Posterior cingulate gyrus (tissue), 11 donors: Measurements from ENCODE around the gene CALHM1.
"Not testable (repeated sequence)": the region's sequence is repeated elsewhere in the genome, so short reads cannot be mapped to it uniquely, and the experiment has no call there.

Experiments
- DNase-seq, 10 donors: peaks; one replicate each; pipeline versions ENCODE4 v3.0.0 to v3.0.0-alpha.2; 2020 to 2021; ENCODE audit warnings: mixed read lengths in 3 of 10
- intact Hi-C: fragments of 100-400 bp; cut with DNase I; formaldehyde crosslinking; loops from one replicate; pipeline ENCODE4 v1.15.1; 2023

CALHM1 gene

DNA sequence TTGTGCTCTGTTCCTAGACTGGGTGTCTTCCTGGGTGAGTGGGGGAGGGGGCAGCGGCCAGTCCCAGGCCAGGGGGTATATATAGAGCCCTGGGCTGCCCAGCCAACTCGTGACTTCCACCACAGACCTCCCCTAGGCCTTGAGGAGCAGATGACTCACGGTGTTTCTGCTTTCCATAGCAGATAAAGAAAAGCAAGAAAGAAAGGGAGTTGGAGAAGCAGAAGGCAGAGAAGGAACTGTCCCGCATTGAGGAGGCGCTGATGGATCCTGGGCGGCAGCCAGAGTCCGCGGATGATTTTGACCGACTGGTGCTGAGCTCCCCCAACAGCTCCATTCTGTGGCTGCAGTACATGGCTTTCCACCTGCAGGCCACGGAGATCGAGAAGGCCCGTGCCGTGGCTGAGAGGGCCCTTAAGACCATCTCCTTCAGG is 16.7 kb downstream of the CALHM1 start:
- peak in 4 of 10 donors; percentile 34 to 89 (median 64) for DNase-seq
- intact Hi-C loops: no loop called here

DNA sequence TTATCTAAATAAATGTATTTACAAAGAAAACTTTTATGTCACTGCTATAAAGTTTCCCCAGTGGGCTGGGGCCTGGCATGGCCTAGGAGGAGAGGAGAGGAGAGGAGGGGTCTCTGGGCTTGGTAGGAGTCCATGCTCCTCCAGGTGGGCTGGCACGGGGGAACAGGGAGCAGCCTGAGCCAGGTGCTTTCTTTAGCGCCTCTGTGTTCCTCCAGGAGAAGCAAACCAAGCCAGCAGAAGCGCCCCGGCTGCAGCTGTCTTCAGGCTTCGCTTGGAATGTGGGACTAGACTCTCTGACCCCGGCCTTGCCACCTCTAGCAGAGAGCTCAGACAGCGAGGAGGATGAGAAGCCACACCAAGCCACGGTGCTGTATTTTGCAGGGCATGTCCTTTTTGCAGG is 17.1 kb downstream of the CALHM1 start:
- DNase-seq: peak in 2 of 10 donors; percentile 67 to 75
- intact Hi-C loops: no loop called here

DNA sequence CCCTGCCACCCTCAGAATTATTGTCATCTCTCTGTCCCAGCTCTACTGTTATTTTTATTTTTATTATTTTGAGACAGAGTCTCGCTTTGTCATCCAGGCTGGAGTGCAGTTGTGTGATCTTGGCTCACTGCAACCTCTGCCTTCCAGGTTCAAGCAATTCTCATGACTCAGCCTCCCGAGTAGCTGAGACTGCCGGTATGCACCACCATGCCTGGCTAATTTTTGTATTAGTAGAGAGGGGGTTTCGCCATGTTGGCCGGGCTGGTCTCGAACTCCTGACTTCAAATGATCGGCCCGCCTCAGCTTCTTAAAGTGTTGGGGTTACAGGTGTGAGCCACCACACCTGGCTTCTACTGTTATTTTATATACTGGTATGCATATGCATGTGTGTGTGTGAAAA is 17.5 kb downstream of the CALHM1 start:
- peak in 2 of 10 donors; percentile 28 to 52 for DNase-seq
- intact Hi-C loops: no loop called here

DNA sequence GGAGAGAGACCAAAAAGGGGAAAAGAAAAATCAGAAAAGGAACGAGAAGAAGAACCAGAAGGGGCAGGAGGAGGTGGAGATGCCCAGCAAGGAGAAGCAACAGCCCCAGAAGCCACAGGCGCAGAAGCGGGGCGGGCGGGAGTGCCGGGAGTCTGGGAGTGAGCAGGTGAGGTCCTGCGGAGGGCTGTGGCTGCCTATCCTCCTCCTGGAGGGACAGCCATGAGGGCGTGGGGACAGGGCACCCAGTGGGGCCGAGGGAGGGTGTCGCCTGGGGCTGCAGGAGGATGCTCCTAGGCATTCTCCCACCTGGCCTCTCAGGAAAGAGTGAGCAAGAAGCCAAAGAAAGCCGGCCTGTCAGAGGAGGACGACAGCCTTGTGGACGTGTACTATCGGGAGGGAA is 18.3 kb downstream of the CALHM1 start:
- peak in 2 of 10 donors; percentile 75 to 80 for DNase-seq
- intact Hi-C loops: no loop called here

DNA sequence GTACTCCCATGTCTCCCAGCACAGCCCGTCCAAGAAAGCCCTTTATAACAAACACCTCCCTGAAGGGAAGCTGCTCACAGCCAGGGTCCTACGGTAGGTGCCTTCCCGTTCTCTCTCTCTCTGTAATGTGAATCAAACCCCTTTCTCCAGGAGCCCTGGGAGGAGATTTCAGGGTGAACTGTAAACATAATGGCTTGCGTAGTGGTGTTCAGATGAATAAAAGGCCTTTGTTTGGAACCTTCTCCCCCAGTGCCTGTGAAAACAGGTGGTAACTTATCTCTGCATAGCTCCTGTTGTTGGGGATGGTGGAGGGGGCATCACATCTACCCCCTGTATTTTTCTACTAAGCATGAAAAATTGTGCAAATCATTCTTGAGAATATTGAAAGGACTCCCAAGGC is 18.9 kb downstream of the CALHM1 start:
- no peak for DNase-seq
- intact Hi-C loops: no loop called here

DNA sequence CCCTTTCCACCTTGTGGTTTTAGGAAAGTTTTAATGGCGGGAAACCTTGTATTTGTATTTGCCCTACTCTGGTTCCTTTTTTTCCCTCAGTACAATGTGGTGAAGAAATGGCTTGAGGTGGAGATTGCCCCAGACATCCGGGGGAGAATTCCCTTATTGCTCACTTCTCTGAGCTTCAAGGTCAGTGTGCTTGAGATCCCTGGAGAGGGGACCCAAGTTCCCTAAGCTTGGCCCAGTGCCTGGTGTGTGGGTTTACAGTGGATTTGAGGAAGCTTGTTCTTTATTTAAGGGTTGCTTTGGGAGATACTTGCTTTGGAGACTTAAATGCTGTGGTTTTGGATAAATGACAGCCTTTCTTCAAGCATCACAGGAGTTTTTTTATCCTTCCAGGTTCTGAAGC is 24.8 kb downstream of the CALHM1 start:
- no peak for DNase-seq
- intact Hi-C loops: no loop called here

DNA sequence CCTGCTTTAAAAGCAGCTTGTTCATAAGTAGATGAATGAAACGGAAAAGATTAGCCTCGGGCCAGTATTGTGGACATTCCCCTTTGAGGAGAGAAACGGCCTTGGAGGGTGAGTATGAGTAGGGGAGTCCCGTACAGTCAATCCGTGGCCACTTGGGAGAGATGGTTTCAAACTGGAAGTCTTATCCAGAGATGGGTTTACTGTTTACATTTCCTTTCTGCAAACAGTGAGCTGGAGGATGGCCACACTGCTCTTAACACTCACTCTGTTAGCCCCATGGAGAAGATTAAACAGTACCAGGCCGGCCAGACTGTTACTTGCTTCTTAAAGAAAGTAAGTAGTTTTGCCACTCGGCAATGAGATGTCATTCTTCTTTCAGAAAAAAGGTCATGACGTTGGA is 26.8 kb downstream of the CALHM1 start:
- intact Hi-C loops: no loop called here

DNA sequence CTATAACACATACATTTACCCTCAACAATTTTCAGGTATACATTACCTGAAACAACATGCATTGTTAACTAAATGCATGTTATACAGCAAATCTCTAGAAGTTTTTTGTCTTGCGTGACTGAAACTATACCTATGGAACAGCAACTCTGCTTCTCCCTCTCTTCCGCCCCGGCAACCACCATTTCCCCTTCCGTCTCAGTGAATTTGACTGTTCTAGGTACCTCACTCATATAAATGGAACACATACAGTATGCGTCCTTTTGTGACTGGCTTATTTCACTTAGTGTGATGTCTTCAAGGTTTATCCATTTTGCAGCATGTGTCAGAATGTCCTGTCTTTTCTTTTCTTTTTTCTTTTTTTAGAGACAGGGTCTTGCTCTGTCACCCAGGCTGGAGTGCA is 29.1 kb downstream of the CALHM1 start:
- DNase-seq: no peak
- intact Hi-C loops: no loop called here

More for the DNA sequence above, 26.8 kb downstream of the CALHM1 start:
- DNase-seq: no peak

DNA sequence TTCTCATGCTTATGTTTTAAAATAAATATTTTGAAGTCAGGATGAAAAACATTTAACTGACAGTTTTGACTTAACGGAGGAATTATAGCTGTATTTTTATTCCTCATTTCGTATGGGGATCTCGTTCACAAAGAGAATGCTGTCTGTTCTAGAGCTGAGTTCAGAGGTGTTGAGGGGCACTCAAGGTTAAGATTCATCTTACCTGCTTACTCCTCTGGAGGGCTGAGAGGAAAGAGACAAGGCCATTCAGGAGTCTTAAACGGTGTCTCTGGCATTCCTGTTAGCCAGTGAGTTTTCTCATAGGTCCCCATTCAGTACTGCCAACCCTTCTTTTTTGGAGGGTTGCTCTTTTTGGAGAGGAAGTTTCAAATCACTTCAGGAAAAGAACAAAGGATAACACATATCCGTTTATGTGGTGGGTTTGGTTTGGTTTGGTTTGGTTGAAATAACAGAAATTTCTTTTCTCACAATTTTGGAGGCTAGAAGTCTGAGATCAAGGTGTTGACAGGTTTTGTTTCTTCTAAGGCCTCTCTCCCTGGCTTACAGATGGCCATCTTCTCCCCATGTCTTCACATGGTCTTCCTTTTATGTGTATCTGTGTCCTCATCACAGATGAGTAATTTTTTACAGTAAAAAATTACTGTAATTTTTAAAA is 29.6 kb downstream of the CALHM1 start:
- no peak for DNase-seq
- intact Hi-C loops: no loop called here

DNA sequence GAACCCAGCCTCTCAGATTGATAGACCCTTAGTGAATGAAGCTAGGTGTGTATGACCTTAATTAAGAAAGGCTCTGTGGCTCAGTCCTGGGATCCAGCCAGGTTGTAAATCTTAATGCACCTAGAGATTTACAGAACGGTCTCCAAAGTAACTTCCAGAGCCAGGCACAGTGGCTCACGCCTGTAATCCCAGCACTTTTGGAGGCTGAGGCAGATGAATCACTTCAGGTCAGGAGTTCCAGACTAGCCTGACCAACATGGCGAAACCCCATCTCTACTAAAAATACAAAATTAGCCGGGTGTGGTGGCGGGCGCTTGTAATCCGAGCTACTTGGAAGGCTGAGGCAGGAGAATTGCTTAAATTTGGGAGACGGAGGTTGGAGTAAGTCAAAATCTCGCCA is 30.8 kb downstream of the CALHM1 start:
- DNase-seq: no peak
- intact Hi-C loops: no loop called here

DNA sequence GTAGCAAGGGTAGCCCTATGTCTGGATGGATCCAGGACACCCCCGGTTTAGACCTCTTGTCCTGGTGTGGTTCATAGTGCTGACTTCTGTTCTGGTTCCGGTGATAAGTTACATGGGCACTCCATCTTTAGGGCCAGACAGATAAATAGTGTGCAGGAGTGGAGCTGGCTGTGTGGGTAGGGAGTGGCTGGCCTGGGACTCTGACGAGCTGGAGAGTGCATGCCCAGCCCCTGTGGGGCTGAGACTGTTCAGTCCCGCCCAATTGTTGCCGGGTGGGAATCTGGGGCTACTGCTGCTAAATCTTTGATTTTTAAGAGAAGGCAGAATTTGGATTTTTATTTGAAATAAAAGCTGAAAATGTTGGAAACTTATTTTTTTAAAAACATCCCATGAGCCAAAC is 35.0 kb downstream of the CALHM1 start:
- DNase-seq: no peak
- intact Hi-C loops: no loop called here

DNA sequence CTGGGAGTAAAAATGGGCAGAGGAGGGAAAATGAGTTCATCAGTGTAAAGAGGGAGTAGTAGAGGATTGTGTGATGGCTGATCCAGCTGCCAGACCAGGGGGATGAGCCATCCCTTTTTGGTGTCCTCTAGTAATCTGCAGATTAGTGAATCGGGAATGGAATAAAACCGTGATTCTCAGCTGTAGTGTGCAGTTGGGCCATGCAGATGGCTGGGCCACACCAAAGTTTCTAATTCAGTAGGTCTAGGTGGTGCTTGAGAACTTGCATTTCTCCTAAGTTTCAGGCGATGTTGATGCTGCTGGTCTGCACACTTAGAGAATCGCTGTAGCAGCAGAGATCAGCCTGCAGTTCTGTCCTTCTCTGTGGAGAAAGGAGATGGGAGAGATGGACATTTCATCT is 39.6 kb downstream of the CALHM1 start:
- intact Hi-C loops: no loop called here
- DNase-seq: no peak

DNA sequence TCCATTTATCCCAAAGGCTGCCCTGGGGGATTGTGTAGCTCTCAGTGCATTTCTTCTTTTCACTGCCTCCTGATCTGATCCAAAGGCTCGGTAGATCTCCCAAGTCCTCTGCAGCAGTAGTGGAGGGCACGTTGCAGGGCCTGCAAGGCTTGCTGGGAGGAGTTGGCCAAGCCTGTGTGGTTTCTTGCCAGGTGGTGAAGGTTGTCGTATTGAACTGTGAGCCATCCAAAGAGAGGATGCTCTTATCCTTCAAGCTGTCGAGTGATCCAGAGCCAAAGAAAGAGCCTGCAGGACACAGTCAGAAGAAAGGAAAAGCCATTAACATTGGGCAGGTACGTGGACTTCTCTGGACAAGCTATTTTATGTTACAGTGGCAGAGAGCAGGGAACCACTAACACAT is 41.1 kb downstream of the CALHM1 start:
- intact Hi-C loops: loop anchor here (2.0 kb wide), 1 partner anchor 67 kb away; no protein-coding TSS in a partner anchor
- DNase-seq: no peak

DNA sequence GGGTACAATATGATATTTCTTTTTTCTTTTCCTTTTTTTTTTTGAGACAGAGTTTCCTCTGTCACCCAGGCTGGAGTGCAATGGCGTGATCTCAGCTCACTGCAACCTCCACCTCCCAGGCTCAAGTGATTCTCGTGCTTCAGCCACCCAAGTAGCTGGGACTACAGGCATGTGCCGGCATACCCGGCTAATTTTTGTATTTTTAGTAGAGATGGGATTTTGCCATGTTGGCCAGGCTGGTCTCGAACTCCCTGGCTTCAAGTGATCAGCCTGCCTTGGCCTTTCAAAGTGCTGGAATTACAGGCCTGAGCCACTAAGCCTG is 41.6 kb downstream of the CALHM1 start:
- intact Hi-C loops: loop anchor here (2.0 kb wide), 1 partner anchor 68 kb away; no protein-coding TSS in a partner anchor
- DNase-seq: not testable (repeated sequence)

DNA sequence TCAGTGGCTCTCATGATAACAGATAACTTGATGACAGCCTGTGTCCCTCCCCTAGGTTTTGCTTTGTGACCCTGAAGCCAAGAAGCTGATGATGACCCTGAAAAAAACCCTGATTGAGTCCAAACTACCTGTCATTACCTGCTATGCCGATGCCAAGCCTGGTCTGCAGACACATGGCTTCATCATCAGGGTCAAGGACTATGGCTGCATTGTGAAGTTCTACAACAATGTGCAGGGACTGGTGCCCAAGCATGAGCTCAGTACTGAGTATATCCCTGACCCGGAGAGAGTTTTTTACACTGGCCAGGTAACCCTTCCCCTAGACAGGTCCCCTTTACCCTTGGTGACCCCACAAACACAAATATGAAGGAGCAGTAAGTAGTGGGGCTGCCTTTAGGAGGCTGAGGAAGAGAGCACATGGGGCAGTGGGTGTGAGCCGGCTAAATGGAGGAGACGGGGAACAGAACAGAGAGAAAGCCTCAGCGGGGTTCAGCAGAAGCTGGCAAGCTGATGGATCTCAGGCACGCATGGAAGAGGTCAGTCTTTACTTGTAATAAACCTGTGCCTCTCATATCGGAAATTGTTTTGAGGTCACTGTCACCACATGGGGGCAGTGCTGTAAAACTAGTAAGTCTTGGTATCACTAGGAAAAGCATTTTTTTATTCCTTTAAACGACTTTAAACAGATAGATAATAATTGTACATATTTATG is 42.1 kb downstream of the CALHM1 start:
- intact Hi-C loops: loop anchor here (2.0 kb wide), 1 partner anchor 68 kb away; no protein-coding TSS in a partner anchor

DNA sequence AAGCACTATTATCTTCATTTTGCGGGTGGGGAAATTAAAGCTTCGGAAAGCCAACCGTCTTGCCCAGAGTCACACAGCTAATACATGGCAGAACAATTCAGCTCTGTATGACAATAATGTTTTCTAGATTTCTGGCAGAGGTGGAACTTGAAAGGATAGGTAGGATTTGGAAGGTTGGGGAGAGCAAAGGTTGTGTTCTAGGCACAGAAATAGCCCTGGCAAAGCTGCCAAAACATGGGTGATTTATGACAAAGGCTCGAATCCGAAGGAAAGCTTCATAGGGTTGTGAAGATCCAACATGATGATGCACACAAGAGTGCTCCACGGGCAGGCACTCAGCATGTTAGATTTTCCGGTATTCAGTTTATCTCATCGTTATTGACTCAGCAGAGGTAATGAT is 43.1 kb downstream of the CALHM1 start:
- intact Hi-C loops: no loop called here
- no peak for DNase-seq

More for the DNA sequence above, 42.1 kb downstream of the CALHM1 start:
- DNase-seq: peak in 5 of 10 donors; percentile 33 to 59 (median 43)

DNA sequence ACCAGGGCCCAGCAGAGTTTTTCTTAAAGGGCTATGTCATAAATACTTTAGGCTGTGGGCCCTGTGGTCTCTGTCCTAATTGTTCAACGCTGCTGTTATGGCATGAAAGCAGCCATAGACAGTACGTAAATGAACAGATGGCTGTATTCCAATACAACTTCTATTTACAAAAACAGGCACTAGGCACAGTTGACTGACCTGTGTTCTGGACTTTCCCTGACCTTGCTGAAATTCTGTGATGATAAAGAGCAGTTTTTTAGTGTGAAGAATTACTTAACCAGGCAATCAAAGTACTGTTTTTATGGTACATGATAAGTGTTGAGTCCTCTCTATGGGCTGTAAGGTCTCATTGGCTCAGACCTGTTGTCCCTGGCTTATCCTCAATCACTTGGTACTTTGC is 45.1 kb downstream of the CALHM1 start:
- intact Hi-C loops: no loop called here
- DNase-seq: no peak
